GM08714 (cell line): ENCODE data around the gene NUDT16L1.

Experiments used
- H3K4me3 ChIP-seq: fragments of 200-500 bp; sonication (Bioruptor generic); 2 replicates; pipeline ENCODE4 v1.5.1; 2014; ENCODE audit warnings: mild to moderate bottlenecking, low read length, inconsistent platforms
- ZNF274 ChIP-seq: IDR thresholded peaks from 2 replicates; pipeline ENCODE4 v1.6.1; 2012; ENCODE audit warnings: mild to moderate bottlenecking, low read depth, low read length

The NUDT16L1 gene

GRCh38 chr16:4700997-4701743, 7.8 kb downstream of the NUDT16L1 start:
- H3K4me3 ChIP-seq, result no peak overlapping the region
- TF ChIP-seq ZNF274, result no peak

DNA sequence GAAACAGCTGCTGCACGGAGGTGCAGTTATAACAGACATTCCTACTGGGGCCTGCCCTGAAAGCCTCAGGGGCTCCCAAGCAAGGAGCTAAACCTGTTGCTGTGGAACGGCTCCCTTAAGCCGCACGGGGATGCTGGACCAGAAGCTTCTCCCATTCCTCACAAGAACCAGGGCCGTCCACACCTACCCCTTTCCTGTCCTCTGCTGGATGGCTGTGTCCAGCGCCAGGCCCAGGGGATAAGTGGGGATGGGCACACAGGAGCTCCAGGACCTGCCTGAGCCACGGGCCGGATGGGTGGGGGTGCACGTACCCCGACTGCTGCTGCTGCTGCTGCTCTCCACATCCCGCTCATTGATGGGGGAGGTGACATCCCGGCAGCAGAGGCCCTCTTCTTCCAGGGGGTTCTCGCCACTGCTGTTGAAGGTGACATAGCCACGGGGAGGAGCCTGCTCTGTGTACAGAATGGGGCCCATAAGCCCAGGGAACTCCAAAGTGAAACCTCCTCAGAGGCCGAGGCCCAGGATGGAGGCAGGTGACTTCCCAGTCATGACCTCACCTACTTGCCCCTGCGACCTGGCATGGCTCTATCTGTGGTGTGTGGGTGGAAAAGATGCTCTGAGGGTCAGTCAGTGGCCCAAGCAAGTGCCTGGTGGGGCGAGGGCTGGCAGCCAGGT, 8.6 kb downstream of the NUDT16L1 start:
- no peak for TF ChIP-seq ZNF274

GRCh38 chr16:4702466-4702808, 9.1 kb downstream of the NUDT16L1 start:
- no peak for TF ChIP-seq ZNF274

More for the DNA sequence above, 8.6 kb downstream of the NUDT16L1 start:
- no peak overlapping the region for H3K4me3 ChIP-seq

DNA sequence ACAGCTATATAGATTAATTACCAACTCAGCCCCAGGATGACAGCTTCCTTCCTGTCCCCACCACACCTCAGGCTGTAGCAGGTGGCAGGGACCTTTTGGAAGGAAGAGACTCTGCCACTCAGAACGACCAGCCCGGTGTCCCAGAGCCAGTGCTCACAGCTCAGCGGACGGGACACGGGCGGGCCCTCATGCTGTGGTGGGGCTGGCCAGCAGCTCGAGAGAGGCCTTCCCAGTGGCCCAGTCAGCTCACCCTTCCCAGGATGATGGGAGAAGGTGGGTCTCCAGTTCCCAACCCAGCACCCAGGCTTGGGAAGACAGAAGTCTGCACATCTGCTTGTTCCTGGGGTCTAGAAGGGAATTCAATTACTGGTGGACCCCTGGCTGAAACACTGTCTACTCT, 10.5 kb downstream of the NUDT16L1 start:
- TF ChIP-seq ZNF274, result no peak
- no peak overlapping the region for H3K4me3 ChIP-seq

More at GRCh38 chr16:4702466-4702808, 9.1 kb downstream of the NUDT16L1 start:
- H3K4me3 ChIP-seq, result no peak overlapping the region

- H3K4me3 ChIP-seq, result no peak overlapping the region
- TF ChIP-seq ZNF274, result no peak
These were observed 11.1 kb downstream of the NUDT16L1 start for GRCh38 chr16:4704491-4704890.

DNA sequence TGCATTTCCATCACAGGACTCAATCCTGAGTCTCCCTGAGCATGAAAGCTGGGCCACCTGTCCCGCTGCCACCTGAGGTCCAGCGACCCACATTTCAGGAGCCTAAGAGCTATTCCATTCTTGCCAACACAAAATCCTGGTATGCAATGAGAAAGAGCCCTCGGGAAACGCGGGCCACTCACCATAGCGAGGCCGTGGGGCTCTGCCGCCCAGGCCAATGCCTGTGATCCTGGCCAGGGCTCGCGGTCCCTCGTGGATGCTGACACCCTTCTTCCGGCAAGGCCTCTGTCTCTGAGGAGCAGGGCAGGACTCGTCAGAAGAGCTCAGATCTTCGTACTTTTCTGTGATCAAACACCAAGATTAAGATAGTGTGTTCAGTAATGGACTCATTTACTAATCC, 11.6 kb downstream of the NUDT16L1 start:
- no peak for TF ChIP-seq ZNF274
- no peak overlapping the region for H3K4me3 ChIP-seq

- no peak overlapping the region for H3K4me3 ChIP-seq
- no peak for TF ChIP-seq ZNF274
These were observed 13.5 kb downstream of the NUDT16L1 start for GRCh38 chr16:4706871-4707270.

DNA sequence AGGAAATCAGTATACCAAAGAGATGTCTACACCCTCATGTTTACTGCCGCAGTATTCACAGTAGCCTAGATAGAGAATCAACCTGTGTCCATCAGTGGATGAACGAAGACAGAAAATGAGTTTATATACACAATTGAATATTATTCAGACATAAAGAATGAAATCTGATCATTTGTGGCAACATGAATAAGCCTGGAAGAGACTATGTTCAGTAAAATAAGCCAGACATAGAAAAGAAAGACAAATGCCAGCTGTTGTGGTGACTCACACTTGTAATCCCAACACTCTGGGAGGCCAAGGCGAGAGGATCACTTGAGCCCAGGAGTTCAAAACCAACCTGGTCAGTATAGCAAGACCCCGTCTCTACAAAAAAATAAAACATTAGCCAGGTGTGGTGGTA, 16.1 kb downstream of the NUDT16L1 start:
- no peak overlapping the region for H3K4me3 ChIP-seq
- no peak for TF ChIP-seq ZNF274

DNA sequence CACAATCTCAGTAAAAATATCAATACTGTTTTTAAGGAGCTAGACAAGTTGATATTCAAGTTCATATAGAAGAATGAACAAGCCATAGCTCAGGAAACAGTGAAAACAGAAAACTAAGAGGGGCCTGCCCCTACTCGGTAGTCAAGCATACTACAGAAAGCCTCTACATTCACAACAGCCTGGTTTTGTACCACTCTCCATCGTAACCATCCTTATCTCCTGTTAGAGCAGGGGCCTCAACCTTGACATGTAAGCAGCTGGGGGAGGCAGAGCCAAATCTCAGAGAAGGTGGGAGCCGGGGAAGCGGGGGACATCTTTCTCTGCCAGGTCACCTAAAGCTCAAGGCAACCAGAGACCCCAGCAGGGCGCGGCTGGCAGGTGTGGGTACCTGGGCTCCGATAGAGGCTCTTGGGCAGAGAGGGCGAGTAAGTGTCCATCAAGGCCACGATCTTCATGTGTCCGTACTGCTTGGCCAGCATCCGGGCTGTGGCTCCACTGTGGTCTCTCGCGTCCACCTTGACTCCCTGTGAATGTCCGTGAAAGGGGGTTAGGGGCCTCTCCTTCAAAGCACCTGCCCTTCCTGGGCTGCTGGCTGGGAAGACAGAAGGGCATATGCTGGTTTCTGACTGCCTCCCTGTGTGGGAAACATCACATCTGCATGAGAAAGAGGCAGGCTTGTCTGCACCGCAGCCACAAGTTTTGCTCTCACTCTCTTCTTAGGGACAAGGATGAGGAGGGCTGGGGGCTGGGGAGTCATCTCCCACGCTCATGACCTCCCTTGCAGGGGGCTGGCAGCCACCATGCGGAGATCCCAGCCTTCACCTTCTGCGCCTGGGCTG, 20.5 kb downstream of the NUDT16L1 start:
- TF ChIP-seq ZNF274, result no peak
- H3K4me3 ChIP-seq, result no peak overlapping the region

DNA sequence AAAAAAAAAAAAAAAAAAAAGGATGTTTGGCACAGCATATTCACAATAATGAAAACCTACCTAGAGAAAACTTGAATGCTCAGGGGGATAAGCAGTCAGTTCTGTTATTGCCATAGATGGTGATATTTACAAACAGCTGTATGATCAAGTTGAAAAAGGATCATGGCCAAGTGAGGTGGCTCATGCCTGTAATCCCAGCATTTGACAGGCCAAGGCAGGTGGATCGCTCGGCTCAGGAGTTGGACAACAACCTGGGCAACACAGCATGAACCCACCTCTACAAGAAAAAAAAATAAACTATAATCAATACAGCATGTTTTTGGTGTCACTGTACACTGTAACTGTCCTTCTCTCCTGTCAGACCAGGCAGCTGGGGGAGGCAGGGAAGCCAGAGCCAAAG, 21.6 kb downstream of the NUDT16L1 start:
- H3K4me3 ChIP-seq, result no peak overlapping the region
- TF ChIP-seq ZNF274, result no peak

GRCh38 chr16:4718466-4718865, 25.1 kb downstream of the NUDT16L1 start:
- no peak for TF ChIP-seq ZNF274
- no peak overlapping the region for H3K4me3 ChIP-seq

- TF ChIP-seq ZNF274, result no peak
- no peak overlapping the region for H3K4me3 ChIP-seq
These were observed 29.9 kb downstream of the NUDT16L1 start for GRCh38 chr16:4723071-4723767.

GRCh38 chr16:4724661-4725270, 31.4 kb downstream of the NUDT16L1 start:
- no peak for TF ChIP-seq ZNF274
- H3K4me3 ChIP-seq, result no peak overlapping the region

- TF ChIP-seq ZNF274, result no peak
These were observed 33.3 kb downstream of the NUDT16L1 start for GRCh38 chr16:4726616-4727015.

More at GRCh38 chr16:4726616-4727015, 33.3 kb downstream of the NUDT16L1 start:
- no peak overlapping the region for H3K4me3 ChIP-seq
